GM12892 (cell line): ENCODE measurements around the gene NDUFA13.

Experiments
- POLR2A ChIP-seq: IDR thresholded peaks from 2 replicates; pipeline ENCODE4 v1.6.1; 2011; ENCODE audit warnings: low read depth, low read length, control low read depth
- POLR2AphosphoS5 ChIP-seq: IDR thresholded peaks from 2 replicates; pipeline ENCODE4 v1.6.1; 2011; ENCODE audit warnings: low read depth, low read length, control low read depth

DNA sequence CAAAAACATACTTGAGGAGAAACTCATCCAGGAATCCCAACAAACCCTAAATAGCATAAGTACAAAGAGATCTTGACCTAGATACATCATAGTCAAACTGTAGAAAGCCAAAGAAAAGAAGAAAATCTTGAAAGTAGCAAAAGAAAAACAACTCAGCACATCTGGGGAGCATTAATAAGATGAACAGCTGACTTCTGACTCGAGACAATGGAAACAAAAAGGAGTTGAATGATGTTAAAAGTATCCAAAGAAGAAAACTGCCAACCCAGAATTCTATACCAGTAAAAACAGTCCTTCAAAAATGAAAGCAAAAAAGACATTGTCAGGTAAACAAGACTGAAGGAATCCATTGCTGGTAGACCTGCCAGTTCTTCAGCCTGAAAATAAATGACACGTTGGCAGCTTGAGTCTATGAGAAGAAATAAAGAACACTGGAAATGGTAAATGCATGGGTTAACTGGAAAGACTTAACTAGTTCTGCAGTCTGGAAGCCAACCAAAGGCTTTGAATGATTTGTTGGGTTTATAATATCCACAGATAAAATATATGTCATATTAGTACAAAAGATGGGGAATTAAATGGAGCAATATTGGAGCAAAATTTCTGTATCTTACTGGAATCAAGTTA lies 47.5 kb upstream of the NDUFA13 start:
- TF ChIP-seq POLR2AphosphoS5 (no peak), POLR2A (no peak)
